ENCODE measurements around the gene KRT37. TPM values are rescaled to one million over a fixed set of nuclear protein-coding genes. Genes with fewer than 3 reads are reported as not detected.
"Not testable (repeated sequence)": the region's sequence is repeated elsewhere in the genome, so short reads cannot be mapped to it uniquely, and the experiment has no call there.

KRT37 gene
- total RNA-seq, 2 donors from 2014 or later = not detected

GRCh38 chr17:41387670-41388069 lies 36.7 kb downstream of the KRT37 start:
- Mint-ChIP-seq H3K27ac (no peak overlapping the region), H3K4me3 (no peak overlapping the region), H3K36me3 (ENCODE audit: low read depth) (no peaks in the 10 kb centered on the region), H3K4me1 (peaks cover 5% of the 10 kb centered on the region), H3K9me3 (peaks cover 7% of the 10 kb centered on the region), H3K27me3 (peaks cover 7% of the 10 kb centered on the region)
- ATAC-seq (replicated peaks) = no peak

- H3K4me3 Mint-ChIP-seq = no peak overlapping the region
- ATAC-seq (replicated peaks) = no peak
- peaks cover 7% of the 10 kb centered on the region for H3K9me3 Mint-ChIP-seq
- H3K27ac Mint-ChIP-seq = no peak overlapping the region
- peaks cover 5% of the 10 kb centered on the region for H3K4me1 Mint-ChIP-seq
- H3K36me3 Mint-ChIP-seq (ENCODE audit: low read depth) = no peaks in the 10 kb centered on the region
- peaks cover 7% of the 10 kb centered on the region for H3K27me3 Mint-ChIP-seq
Measured at GRCh38 chr17:41386227-41386626, 38.2 kb downstream of the KRT37 start.

DNA sequence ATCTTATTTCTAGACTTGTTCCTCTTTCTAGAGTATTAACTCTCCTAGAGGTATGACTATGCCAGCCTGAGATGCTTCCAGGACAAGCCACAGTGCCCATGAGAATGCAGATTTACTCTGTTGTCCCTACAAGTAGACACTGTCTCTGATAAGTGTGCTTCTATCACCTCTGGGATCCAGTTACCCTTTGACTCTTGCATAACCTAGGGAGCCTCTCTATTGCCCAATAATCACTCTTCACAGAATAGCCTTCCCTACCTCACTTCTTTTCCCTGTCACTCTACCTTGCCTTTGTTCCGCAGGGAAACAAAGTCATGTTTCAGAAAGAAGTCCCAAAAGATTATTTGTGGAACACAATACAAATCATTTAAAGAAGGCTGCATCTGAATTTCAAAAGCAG lies 40.7 kb downstream of the KRT37 start:
- peaks cover 4% of the 10 kb centered on the region for H3K4me1 Mint-ChIP-seq
- H3K36me3 Mint-ChIP-seq (ENCODE audit: low read depth) = no peaks in the 10 kb centered on the region

DNA sequence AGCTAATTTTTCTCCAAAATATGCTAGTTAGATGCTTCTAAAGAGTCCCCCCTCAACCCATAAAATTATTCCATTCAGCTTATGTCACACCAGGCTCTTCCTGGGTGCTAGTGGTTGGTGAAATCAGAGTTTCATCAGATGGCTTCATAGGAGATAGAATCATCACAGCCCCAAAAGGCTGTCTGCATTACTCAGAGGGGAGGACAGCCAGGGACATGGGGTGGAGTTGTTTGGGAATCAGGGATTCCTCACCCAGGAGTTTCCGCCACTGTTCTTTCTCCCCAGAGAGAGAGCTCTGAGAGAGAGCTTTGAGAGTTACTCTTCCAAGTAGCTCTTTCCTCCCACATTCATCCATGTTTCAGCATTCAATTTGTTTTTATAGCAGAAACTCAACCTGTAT lies 42.0 kb downstream of the KRT37 start:
- H3K4me3 Mint-ChIP-seq = no peak overlapping the region
- H3K4me1 Mint-ChIP-seq = no peaks in the 10 kb centered on the region
- H3K27me3 Mint-ChIP-seq = peaks cover 3% of the 10 kb centered on the region
- peaks cover 7% of the 10 kb centered on the region for H3K9me3 Mint-ChIP-seq
- no peak for ATAC-seq (replicated peaks)
- no peaks in the 10 kb centered on the region for H3K36me3 Mint-ChIP-seq (ENCODE audit: low read depth)
- H3K27ac Mint-ChIP-seq = no peak overlapping the region

More for the DNA sequence above, 40.7 kb downstream of the KRT37 start:
- H3K27me3 Mint-ChIP-seq = peaks cover 3% of the 10 kb centered on the region
- no peak overlapping the region for H3K4me3 Mint-ChIP-seq
- no peak overlapping the region for H3K27ac Mint-ChIP-seq
- no peak for ATAC-seq (replicated peaks)
- peaks cover 7% of the 10 kb centered on the region for H3K9me3 Mint-ChIP-seq

DNA sequence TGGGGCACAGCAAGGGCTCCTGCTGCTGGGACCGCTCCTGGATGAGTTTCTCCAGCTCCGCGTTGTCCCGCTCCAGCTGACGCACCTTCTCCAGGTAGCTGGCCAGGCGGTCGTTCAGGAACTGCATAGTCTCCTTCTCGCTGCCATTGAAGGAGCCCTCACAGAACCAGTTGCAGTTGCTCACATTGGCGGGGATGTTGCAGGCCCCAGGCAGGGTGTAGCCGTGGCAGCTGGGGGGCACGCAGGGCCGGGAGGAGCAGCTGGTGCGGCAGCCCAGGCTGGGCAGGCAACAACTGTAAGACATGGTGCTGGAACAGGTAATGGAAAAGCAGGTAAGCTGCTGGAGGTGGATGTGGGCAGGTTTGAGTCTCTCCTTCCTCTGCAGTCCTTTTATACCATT lies 42.4 kb downstream of the KRT37 start, which contains the start of gene KRT34:
KRT34 (minus strand) TSS at position 364 of the 400 bp plus-strand sequence; CDS start at position 304, 60 bp downstream.
- not testable (repeated sequence) for H3K4me3 Mint-ChIP-seq; ATAC-seq (replicated peaks); H3K4me1 Mint-ChIP-seq; H3K9me3 Mint-ChIP-seq; H3K27me3 Mint-ChIP-seq; H3K36me3 Mint-ChIP-seq (ENCODE audit: low read depth); H3K27ac Mint-ChIP-seq

GRCh38 chr17:41380091-41380490 lies 44.3 kb downstream of the KRT37 start:
- H3K4me1 Mint-ChIP-seq; ATAC-seq (replicated peaks); H3K27me3 Mint-ChIP-seq; H3K27ac Mint-ChIP-seq; H3K36me3 Mint-ChIP-seq (ENCODE audit: low read depth); H3K9me3 Mint-ChIP-seq; H3K4me3 Mint-ChIP-seq: not testable (repeated sequence)

- Mint-ChIP-seq H3K27ac (no peak overlapping the region), H3K4me3 (no peak overlapping the region), H3K9me3 (peaks cover 11% of the 10 kb centered on the region), H3K36me3 (ENCODE audit: low read depth) (no peaks in the 10 kb centered on the region), H3K27me3 (no peaks in the 10 kb centered on the region), H3K4me1 (no peaks in the 10 kb centered on the region)
- ATAC-seq (replicated peaks) = no peak
Measured at GRCh38 chr17:41377546-41377945, 46.8 kb downstream of the KRT37 start.

Other genes with a start within 250 kb of the KRT37 start
- not detected for gene KRTAP4-2, start 246.4 kb downstream of the KRT37 start, total RNA-seq
- gene KRTAP4-1, start 239.7 kb downstream of the KRT37 start, total RNA-seq = not detected
- gene KRTAP9-1, start 234.7 kb downstream of the KRT37 start, total RNA-seq = not detected
- not detected for gene KRTAP9-2, start 197.9 kb downstream of the KRT37 start, total RNA-seq
- not detected for gene KRTAP9-3, start 192.1 kb downstream of the KRT37 start, total RNA-seq
- gene KRTAP9-8, start 186.6 kb downstream of the KRT37 start, total RNA-seq = not detected
- gene KRTAP9-4, start 174.9 kb downstream of the KRT37 start, total RNA-seq = not detected
- not detected for gene KRTAP9-9, start 169.2 kb downstream of the KRT37 start, total RNA-seq
- gene KRTAP9-6, start 159.2 kb downstream of the KRT37 start, total RNA-seq = not detected
- gene KRTAP9-7, start 148.9 kb downstream of the KRT37 start, total RNA-seq = not detected
- not detected for gene KRTAP29-1, start 121.7 kb downstream of the KRT37 start, total RNA-seq
- under 1 TPM; 0.15 to 0.26 TPM for gene KRTAP16-1, start 115.3 kb downstream of the KRT37 start, total RNA-seq
- gene KRTAP17-1, start 108.9 kb downstream of the KRT37 start, total RNA-seq = not detected
- gene KRT33A, start 73.8 kb downstream of the KRT37 start, total RNA-seq = not detected
- gene KRT33B, start 54.8 kb downstream of the KRT37 start, total RNA-seq = not detected
- not detected for gene KRT34, start 42.3 kb downstream of the KRT37 start, total RNA-seq
- gene KRT31, start 27.0 kb downstream of the KRT37 start, total RNA-seq = not detected
- not detected for gene KRT38, start 16.4 kb upstream of the KRT37 start, total RNA-seq
- not detected for gene KRT32, start 42.8 kb upstream of the KRT37 start, total RNA-seq
- not detected for gene KRT35, start 56.6 kb upstream of the KRT37 start, total RNA-seq
- gene KRT36, start 65.3 kb upstream of the KRT37 start, total RNA-seq = not detected
- gene KRT13, start 81.0 kb upstream of the KRT37 start, total RNA-seq = not detected
- not detected for gene KRT15, start 94.3 kb upstream of the KRT37 start, total RNA-seq
- not detected for gene KRT19, start 103.7 kb upstream of the KRT37 start, total RNA-seq
- gene KRT9, start 147.5 kb upstream of the KRT37 start, total RNA-seq = not detected
- not detected for gene KRT14, start 162.3 kb upstream of the KRT37 start, total RNA-seq
- gene KRT16, start 188.2 kb upstream of the KRT37 start, total RNA-seq = not detected
- gene KRT17, start 200.0 kb upstream of the KRT37 start, total RNA-seq = 1 to 10 TPM in 1 of 2 donors, under 1 TPM in 1; 0.58 to 2.5 TPM